ENCODE measurements around the gene CNIH4. TPM values are rescaled to one million over a fixed set of nuclear protein-coding genes. Genes with fewer than 3 reads are reported as not detected.
A peak's percentile ranks its signal among the peaks of the same experiment; 100 is the strongest.
"Not testable (repeated sequence)": the region's sequence is repeated elsewhere in the genome, so short reads cannot be mapped to it uniquely, and the experiment has no call there.

The CNIH4 gene
- total RNA-seq, 4 donors from 2014 or later, result 19.1 to 51.7 (median 34.0) TPM

GRCh38 chr1:224427346-224427745 is 70.7 kb downstream of the CNIH4 start:
- intact Hi-C loops (cut with DNase I), result no loop called here
- Histone ChIP-seq H3K4me1 (peaks cover 0 to 57% (median 38%) of the 10 kb centered on the region in 3 donors), H3K9me3 (no peaks in the 10 kb centered on the region), H3K36me3 (peaks cover 0 to 81% (median 20%) of the 10 kb centered on the region in 3 donors), H3K27ac (peak overlapping the region in 2 of 4 donors; percentile 16 to 30), H3K4me3 (no peak overlapping the region), H3K27me3 (no peaks in the 10 kb centered on the region)
- no peak for DNase-seq
- TF ChIP-seq, protein P1, sequence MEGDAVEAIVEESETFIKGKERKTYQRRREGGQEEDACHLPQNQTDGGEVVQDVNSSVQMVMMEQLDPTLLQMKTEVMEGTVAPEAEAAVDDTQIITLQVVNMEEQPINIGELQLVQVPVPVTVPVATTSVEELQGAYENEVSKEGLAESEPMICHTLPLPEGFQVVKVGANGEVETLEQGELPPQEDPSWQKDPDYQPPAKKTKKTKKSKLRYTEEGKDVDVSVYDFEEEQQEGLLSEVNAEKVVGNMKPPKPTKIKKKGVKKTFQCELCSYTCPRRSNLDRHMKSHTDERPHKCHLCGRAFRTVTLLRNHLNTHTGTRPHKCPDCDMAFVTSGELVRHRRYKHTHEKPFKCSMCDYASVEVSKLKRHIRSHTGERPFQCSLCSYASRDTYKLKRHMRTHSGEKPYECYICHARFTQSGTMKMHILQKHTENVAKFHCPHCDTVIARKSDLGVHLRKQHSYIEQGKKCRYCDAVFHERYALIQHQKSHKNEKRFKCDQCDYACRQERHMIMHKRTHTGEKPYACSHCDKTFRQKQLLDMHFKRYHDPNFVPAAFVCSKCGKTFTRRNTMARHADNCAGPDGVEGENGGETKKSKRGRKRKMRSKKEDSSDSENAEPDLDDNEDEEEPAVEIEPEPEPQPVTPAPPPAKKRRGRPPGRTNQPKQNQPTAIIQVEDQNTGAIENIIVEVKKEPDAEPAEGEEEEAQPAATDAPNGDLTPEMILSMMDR (IDR thresholded peaks at IDR 0.05), result no peak
- TF ChIP-seq POLR2A (IDR thresholded peaks at IDR 0.05), result no peak
- WGBS, 2 donors, result 50 to 78% methylated on average over 1 of the region's 1 CpG

DNA sequence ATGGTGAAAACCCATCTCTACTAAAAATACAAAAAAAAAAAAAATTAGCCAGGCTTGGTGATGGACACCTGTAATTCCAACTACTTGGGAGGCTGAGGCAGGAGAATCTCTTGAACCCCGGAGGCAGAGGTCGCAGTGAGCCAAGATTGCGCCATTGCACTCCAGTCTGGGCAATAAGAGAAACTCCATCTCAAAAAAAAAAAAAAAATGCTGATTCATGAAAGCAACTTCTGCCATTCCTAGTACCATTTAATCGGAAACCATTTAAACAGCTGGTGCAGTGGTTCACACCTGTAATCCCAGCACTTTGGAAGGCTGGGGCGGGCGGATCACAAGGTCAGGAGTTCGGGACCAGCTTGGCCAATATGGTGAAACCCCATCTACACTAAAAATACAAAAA is 72.0 kb downstream of the CNIH4 start:
- H3K9me3 ChIP-seq; H3K4me3 ChIP-seq; H3K27me3 ChIP-seq; DNase-seq; intact Hi-C loops (cut with DNase I): not testable (repeated sequence)
- peaks cover 0 to 62% (median 40%) of the 10 kb centered on the region in 3 donors for H3K4me1 ChIP-seq
- peak overlapping the region in 1 of 4 donors; percentile 99 for H3K27ac ChIP-seq
- H3K36me3 ChIP-seq, result peaks cover 0 to 67% (median 7%) of the 10 kb centered on the region in 3 donors
- 92 to 97% methylated on average over 5 to 7 of the region's 7 CpGs for WGBS, 2 donors

Small RNA genes within 50 kb of the gene (small RNA-seq; reads per million reads assigned to genes)
- 0 to 0.27 (median 0) reads per million in 4 donors for gene MIR4742

Other genes with a start within 250 kb of the CNIH4 start
- 10 to 100 TPM; 25.2 to 34.3 (median 31.5) TPM for gene FBXO28, start 242.8 kb upstream of the CNIH4 start, total RNA-seq
- 10 to 100 TPM; 50.2 to 93.3 (median 67.8) TPM for gene DEGS1, start 173.6 kb upstream of the CNIH4 start, total RNA-seq
- gene NVL, start 26.7 kb upstream of the CNIH4 start, total RNA-seq, result 10 to 100 TPM; 10.5 to 27.7 (median 22.0) TPM
- gene WDR26, start 77.9 kb downstream of the CNIH4 start, total RNA-seq, result 100 to 1,000 TPM in 1 of 4 donors, 10 to 100 TPM in 3; 38.3 to 111 (median 61.9) TPM